Astrocyte of the cerebellum (primary cell): ENCODE measurements around the gene E2F2.

ENCODE experiments used
- DNase-seq: peaks from one replicate; pipeline ENCODE4 v3.0.0-alpha.2; 2011; ENCODE audit warnings: low read depth
- H3K4me3 ChIP-seq: 2 replicates; pipeline ENCODE4 v1.5.1; 2011; ENCODE audit warnings: mild to moderate bottlenecking, low read depth, low read length, moderate library complexity
- CTCF ChIP-seq: IDR thresholded peaks from 2 replicates; pipeline ENCODE4 v1.5.1; 2012; ENCODE audit warnings: low read length, low read depth, moderate library complexity, mild to moderate bottlenecking; ENCODE audit errors: missing control alignments
- in situ Hi-C: cut with HindIII; loops from 2 replicates; pipeline ENCODE4 v1.10.0; 2017; ENCODE audit warnings: low sequenced_read_pairs

Gene E2F2, protein sequence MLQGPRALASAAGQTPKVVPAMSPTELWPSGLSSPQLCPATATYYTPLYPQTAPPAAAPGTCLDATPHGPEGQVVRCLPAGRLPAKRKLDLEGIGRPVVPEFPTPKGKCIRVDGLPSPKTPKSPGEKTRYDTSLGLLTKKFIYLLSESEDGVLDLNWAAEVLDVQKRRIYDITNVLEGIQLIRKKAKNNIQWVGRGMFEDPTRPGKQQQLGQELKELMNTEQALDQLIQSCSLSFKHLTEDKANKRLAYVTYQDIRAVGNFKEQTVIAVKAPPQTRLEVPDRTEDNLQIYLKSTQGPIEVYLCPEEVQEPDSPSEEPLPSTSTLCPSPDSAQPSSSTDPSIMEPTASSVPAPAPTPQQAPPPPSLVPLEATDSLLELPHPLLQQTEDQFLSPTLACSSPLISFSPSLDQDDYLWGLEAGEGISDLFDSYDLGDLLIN

GRCh38 chr1:23530747-23531561 is at the start of gene E2F2:
E2F2 (minus strand) TSS chr1:23531233; CDS start chr1:23530793, 440 bp downstream.
- peak; percentile 40 for DNase-seq
- in situ Hi-C loops, result no loop called here
- H3K4me3 ChIP-seq, result peak within 1 kb of the TSS; percentile 51
- TF ChIP-seq CTCF, result no peak

- DNase-seq, result no peak
- no peak overlapping the region for H3K4me3 ChIP-seq
- in situ Hi-C loops, result no loop called here
- TF ChIP-seq CTCF, result no peak
These were observed 47.9 kb upstream of the E2F2 start for GRCh38 chr1:23578997-23579363.

DNA sequence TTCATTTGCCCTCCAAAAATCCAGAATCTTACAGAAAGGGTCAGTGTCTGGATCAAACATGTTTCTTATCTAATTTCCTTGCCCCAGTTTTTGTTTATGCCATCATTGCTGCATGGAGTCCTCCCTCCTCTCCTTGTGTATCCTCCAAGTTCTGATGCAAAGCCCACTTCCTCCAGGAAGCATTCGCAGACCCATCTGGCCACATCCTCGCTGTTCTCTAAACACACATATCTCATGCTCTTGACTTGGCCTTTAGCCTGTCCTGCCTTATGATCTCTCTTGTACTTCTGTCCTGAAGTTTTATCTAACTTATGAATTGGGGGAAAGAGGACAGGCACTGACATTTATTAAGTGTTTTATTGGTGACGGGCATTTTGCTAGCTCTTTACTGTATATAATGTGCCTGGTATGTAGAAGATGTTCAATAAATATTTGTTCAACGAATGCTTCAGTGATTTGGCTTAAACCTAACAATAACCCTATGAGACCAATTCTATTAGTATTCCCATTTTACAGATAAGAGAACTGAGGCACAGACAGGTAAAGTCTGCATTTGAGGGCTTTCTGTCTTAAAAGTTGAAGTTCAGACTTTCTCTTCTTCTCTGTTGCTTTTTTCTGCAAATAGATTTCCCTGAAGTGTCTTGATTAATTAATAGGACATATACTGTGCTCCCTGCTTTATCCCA is 47.4 kb upstream of the E2F2 start:
- no peak overlapping the region for H3K4me3 ChIP-seq
- in situ Hi-C loops, result no loop called here
- DNase-seq, result no peak
- no peak for TF ChIP-seq CTCF

- no peak overlapping the region for H3K4me3 ChIP-seq
- in situ Hi-C loops, result no loop called here
- DNase-seq, result peak; percentile 75
- TF ChIP-seq CTCF, result no peak
These were observed 46.3 kb upstream of the E2F2 start for GRCh38 chr1:23577056-23578004.

DNA sequence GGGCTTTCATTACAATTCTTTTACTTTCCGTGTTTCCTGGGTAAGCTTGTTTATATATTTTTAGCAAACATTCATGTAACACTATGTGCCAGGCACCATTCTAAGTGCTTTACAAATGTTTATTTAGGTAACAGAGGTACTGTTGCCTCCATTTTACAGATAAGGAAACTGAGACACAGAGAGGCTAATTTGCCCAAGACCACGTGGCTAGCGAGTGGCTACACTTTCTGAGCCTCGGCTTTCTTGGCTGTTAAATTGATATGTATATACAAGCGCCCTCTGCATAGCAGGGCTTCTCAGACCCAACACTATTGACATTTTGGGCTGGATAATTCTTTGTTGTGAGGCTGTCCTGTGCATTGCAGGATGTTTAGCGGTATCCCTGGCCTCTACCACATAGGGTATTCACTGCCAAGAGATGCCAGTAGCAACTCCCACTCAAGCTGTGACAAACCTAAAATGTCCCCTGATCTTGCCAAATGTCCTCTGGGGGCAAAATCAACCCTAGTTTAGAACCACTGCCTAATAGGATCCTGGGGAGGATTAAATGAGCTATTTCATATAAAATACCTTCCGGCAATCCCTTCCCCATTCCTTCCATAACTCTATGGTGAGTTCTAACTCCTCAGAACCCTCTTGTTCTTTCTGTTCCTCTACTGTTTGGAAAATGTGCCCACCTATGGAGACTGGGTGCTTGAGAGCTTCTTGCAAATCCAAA is 45.5 kb upstream of the E2F2 start:
- no peak for TF ChIP-seq CTCF
- no peak overlapping the region for H3K4me3 ChIP-seq
- in situ Hi-C loops, result no loop called here
- no peak for DNase-seq
